ENCODE data around the gene LTBP2.
"Not testable (repeated sequence)": the region's sequence is repeated elsewhere in the genome, so short reads cannot be mapped to it uniquely, and the experiment has no call there.

The LTBP2 gene

GRCh38 chr14:74548881-74549280, 63.2 kb downstream of the LTBP2 start:
- peaks cover 13% of the 10 kb centered on the region for H3K4me1 Mint-ChIP-seq (ENCODE audit: low read depth)
- no peaks in the 10 kb centered on the region for H3K9me3 Mint-ChIP-seq
- H3K27ac Mint-ChIP-seq, result peak overlapping the region; percentile 50
- H3K36me3 Mint-ChIP-seq (ENCODE audit: low read depth), result no peaks in the 10 kb centered on the region
- peaks cover 36% of the 10 kb centered on the region for H3K27me3 Mint-ChIP-seq
- no peak overlapping the region for H3K4me3 Mint-ChIP-seq
- intact Hi-C loops (cut with micrococcal nuclease), result no loop called here

- H3K4me3 Mint-ChIP-seq, result no peak overlapping the region
- intact Hi-C loops (cut with micrococcal nuclease), result no loop called here
- peaks cover 28% of the 10 kb centered on the region for H3K27me3 Mint-ChIP-seq
- peaks cover 8% of the 10 kb centered on the region for H3K4me1 Mint-ChIP-seq (ENCODE audit: low read depth)
- H3K36me3 Mint-ChIP-seq (ENCODE audit: low read depth), result no peaks in the 10 kb centered on the region
- H3K9me3 Mint-ChIP-seq, result no peaks in the 10 kb centered on the region
- H3K27ac Mint-ChIP-seq, result no peak overlapping the region
Measured at GRCh38 chr14:74547331-74547927, 64.6 kb downstream of the LTBP2 start.

GRCh38 chr14:74546416-74546815, 65.6 kb downstream of the LTBP2 start:
- H3K4me3 Mint-ChIP-seq, result no peak overlapping the region
- intact Hi-C loops (cut with micrococcal nuclease), result no loop called here

GRCh38 chr14:74545386-74545785, 66.7 kb downstream of the LTBP2 start:
- intact Hi-C loops (cut with micrococcal nuclease), result no loop called here
- Mint-ChIP-seq H3K4me1 (ENCODE audit: low read depth) (peaks cover 8% of the 10 kb centered on the region), H3K4me3 (no peak overlapping the region), H3K27ac (no peak overlapping the region), H3K27me3 (peaks cover 28% of the 10 kb centered on the region), H3K36me3 (ENCODE audit: low read depth) (no peaks in the 10 kb centered on the region), H3K9me3 (no peaks in the 10 kb centered on the region)

More at GRCh38 chr14:74546416-74546815, 65.6 kb downstream of the LTBP2 start:
- Mint-ChIP-seq H3K27ac (no peak overlapping the region), H3K9me3 (no peaks in the 10 kb centered on the region), H3K36me3 (ENCODE audit: low read depth) (no peaks in the 10 kb centered on the region), H3K27me3 (peaks cover 29% of the 10 kb centered on the region), H3K4me1 (ENCODE audit: low read depth) (peaks cover 8% of the 10 kb centered on the region)

GRCh38 chr14:74543771-74544438, 68.1 kb downstream of the LTBP2 start:
- H3K27ac Mint-ChIP-seq, result no peak overlapping the region
- no peaks in the 10 kb centered on the region for H3K9me3 Mint-ChIP-seq
- no peak overlapping the region for H3K4me3 Mint-ChIP-seq
- peaks cover 13% of the 10 kb centered on the region for H3K4me1 Mint-ChIP-seq (ENCODE audit: low read depth)
- H3K27me3 Mint-ChIP-seq, result peaks cover 30% of the 10 kb centered on the region
- H3K36me3 Mint-ChIP-seq (ENCODE audit: low read depth), result no peaks in the 10 kb centered on the region
- intact Hi-C loops (cut with micrococcal nuclease), result no loop called here

GRCh38 chr14:74542056-74542685, 69.9 kb downstream of the LTBP2 start:
- Mint-ChIP-seq H3K4me3 (no peak overlapping the region), H3K36me3 (ENCODE audit: low read depth) (no peaks in the 10 kb centered on the region), H3K9me3 (no peaks in the 10 kb centered on the region), H3K27me3 (peaks cover 28% of the 10 kb centered on the region), H3K4me1 (ENCODE audit: low read depth) (peaks cover 9% of the 10 kb centered on the region), H3K27ac (no peak overlapping the region)
- intact Hi-C loops (cut with micrococcal nuclease), result no loop called here

- H3K36me3 Mint-ChIP-seq (ENCODE audit: low read depth), result no peaks in the 10 kb centered on the region
- no peaks in the 10 kb centered on the region for H3K9me3 Mint-ChIP-seq
- H3K27ac Mint-ChIP-seq, result no peak overlapping the region
- H3K4me3 Mint-ChIP-seq, result no peak overlapping the region
- H3K4me1 Mint-ChIP-seq (ENCODE audit: low read depth), result peaks cover 9% of the 10 kb centered on the region
- peaks cover 25% of the 10 kb centered on the region for H3K27me3 Mint-ChIP-seq
- intact Hi-C loops (cut with micrococcal nuclease), result no loop called here
Measured at GRCh38 chr14:74541225-74541624, 70.8 kb downstream of the LTBP2 start.

GRCh38 chr14:74539503-74539902, 72.5 kb downstream of the LTBP2 start:
- peak overlapping the region; percentile 25 for H3K27ac Mint-ChIP-seq
- H3K4me3 Mint-ChIP-seq, result no peak overlapping the region
- intact Hi-C loops (cut with micrococcal nuclease), result no loop called here
- no peaks in the 10 kb centered on the region for H3K36me3 Mint-ChIP-seq (ENCODE audit: low read depth)
- peaks cover 9% of the 10 kb centered on the region for H3K4me1 Mint-ChIP-seq (ENCODE audit: low read depth)
- peaks cover 20% of the 10 kb centered on the region for H3K27me3 Mint-ChIP-seq
- no peaks in the 10 kb centered on the region for H3K9me3 Mint-ChIP-seq

GRCh38 chr14:74538411-74539391, 73.3 kb downstream of the LTBP2 start:
- intact Hi-C loops (cut with micrococcal nuclease), result no loop called here
- H3K27me3 Mint-ChIP-seq, result peaks cover 20% of the 10 kb centered on the region

GRCh38 chr14:74536336-74536735, 75.7 kb downstream of the LTBP2 start:
- H3K4me1 Mint-ChIP-seq (ENCODE audit: low read depth), result peaks cover 29% of the 10 kb centered on the region
- H3K9me3 Mint-ChIP-seq; H3K27ac Mint-ChIP-seq; H3K4me3 Mint-ChIP-seq; H3K36me3 Mint-ChIP-seq (ENCODE audit: low read depth); intact Hi-C loops (cut with micrococcal nuclease): not testable (repeated sequence)
- peaks cover 12% of the 10 kb centered on the region for H3K27me3 Mint-ChIP-seq

More at GRCh38 chr14:74538411-74539391, 73.3 kb downstream of the LTBP2 start:
- no peaks in the 10 kb centered on the region for H3K9me3 Mint-ChIP-seq
- H3K4me1 Mint-ChIP-seq (ENCODE audit: low read depth), result peaks cover 13% of the 10 kb centered on the region
- H3K27ac Mint-ChIP-seq, result peak overlapping the region; percentile 25
- H3K4me3 Mint-ChIP-seq, result no peak overlapping the region
- H3K36me3 Mint-ChIP-seq (ENCODE audit: low read depth), result no peaks in the 10 kb centered on the region

- Mint-ChIP-seq H3K4me3 (no peak overlapping the region), H3K27me3 (peaks cover 12% of the 10 kb centered on the region), H3K36me3 (ENCODE audit: low read depth) (no peaks in the 10 kb centered on the region), H3K27ac (no peak overlapping the region), H3K9me3 (no peaks in the 10 kb centered on the region), H3K4me1 (ENCODE audit: low read depth) (peaks cover 34% of the 10 kb centered on the region)
- intact Hi-C loops (cut with micrococcal nuclease), result no loop called here
Measured at GRCh38 chr14:74535756-74536325, 76.2 kb downstream of the LTBP2 start.

- Mint-ChIP-seq H3K27ac (no peak overlapping the region), H3K9me3 (no peaks in the 10 kb centered on the region), H3K4me1 (ENCODE audit: low read depth) (peaks cover 26% of the 10 kb centered on the region), H3K27me3 (peaks cover 8% of the 10 kb centered on the region), H3K4me3 (no peak overlapping the region), H3K36me3 (ENCODE audit: low read depth) (no peaks in the 10 kb centered on the region)
- intact Hi-C loops (cut with micrococcal nuclease), result no loop called here
Measured at GRCh38 chr14:74533576-74533975, 78.5 kb downstream of the LTBP2 start.

GRCh38 chr14:74532246-74532645, 79.8 kb downstream of the LTBP2 start:
- Mint-ChIP-seq H3K27ac (no peak overlapping the region), H3K36me3 (ENCODE audit: low read depth) (no peaks in the 10 kb centered on the region), H3K27me3 (peaks cover 7% of the 10 kb centered on the region), H3K4me1 (ENCODE audit: low read depth) (peaks cover 26% of the 10 kb centered on the region), H3K4me3 (no peak overlapping the region), H3K9me3 (no peaks in the 10 kb centered on the region)
- intact Hi-C loops (cut with micrococcal nuclease), result no loop called here
